NCI-H510A treated with DMSO at 0.1 percent for 48 hours (cell line): ENCODE results near the gene TET1.
"Not testable (repeated sequence)": the region's sequence is repeated elsewhere in the genome, so short reads cannot be mapped to it uniquely, and the experiment has no call there.

Source experiments
- DNase-seq: peaks from one replicate; lab custom pipeline; 2025; lab: John Stamatoyannopoulos, UW

The TET1 gene

DNA sequence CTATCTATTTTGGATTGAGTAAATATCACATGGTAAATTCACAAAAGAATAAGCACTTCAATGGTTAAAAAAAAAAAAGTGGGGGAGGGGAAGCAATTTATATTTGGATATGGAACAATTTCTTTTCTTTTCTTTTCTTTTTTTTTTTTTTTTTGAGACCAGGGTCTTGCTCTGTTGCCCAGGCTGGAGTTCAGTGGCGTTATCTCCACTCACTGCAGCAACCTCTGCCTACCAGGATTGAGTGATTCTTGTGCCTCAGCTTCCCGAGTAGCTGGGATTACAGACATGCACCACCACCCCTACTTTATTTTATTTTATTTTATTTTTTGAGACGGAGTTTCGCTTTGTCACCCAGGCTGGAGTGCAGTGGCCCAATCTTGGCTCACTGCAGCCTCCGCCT is 148.8 kb downstream of the TET1 start:
- not testable (repeated sequence) for DNase-seq

- DNase-seq: not testable (repeated sequence)
These were observed 152.9 kb downstream of the TET1 start for GRCh38 chr10:68713065-68713464.

- no peak for DNase-seq
These were observed 157.3 kb downstream of the TET1 start for GRCh38 chr10:68717435-68717834.

- peak; percentile 98 for DNase-seq
These were observed 160.9 kb downstream of the TET1 start, which contains the start of gene CCAR1 for GRCh38 chr10:68720793-68721672. CCAR1 (plus strand) TSS chr10:68721239; CDS start chr10:68722505, 1,266 bp downstream.

GRCh38 chr10:68721673-68722335 is 161.7 kb downstream of the TET1 start:
- no peak for DNase-seq

DNA sequence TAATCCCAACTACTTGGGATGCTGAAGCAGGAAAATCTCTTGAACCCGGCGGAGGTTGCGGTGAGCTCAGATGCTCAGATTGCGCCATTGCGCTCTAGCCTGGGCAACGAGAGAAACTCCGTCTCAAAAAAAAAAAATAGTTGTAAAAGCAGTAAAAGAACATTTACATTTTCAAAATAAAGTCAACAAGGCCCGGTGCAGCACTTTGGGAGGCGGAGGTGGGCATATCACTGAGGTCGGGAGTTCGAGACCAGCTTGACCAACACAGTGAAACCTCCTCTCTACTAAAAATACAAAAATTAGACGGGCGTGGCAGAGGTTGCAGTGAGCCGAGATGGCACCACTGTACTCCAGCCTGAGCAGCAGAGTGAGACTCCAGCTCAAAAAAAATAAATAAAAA is 164.9 kb downstream of the TET1 start:
- no peak for DNase-seq

DNA sequence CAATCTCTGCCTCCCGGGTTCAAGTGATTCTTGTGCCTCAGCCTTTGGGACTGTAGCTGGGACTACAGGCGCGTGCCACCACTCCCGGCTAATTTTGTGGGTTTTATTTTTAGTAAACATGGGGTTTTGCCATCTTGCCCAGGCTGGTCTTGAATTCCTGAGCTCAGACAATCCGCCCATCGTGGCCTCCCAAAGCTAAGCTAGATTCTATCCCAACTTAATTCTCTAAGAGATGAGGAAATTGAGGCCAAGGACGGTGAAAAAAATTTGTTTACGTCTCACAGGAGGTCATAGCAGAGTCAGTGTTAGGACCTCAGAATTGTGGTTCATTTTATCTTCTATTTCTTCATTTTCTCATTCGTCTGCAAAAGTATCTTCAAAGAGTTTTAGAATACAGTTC is 167.0 kb downstream of the TET1 start:
- DNase-seq: no peak

DNA sequence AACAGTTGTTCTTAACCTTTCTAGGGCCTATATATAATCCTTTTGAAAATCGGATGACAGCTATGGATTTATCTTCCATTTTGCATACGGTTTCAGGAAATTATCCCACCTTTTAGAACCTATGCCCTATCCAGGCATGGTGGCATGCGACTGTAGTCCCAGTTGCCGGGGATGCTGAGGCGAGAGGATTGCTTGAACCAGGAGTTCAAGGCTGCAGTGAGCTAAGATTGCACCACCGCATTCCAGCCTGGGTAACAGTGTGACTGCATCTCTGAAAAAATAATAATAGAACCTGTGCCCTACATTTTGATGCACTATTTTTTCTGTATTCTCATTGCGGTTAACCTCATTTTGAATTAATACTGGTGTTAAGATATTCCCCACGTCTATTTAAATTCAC is 172.5 kb downstream of the TET1 start:
- DNase-seq: no peak

DNA sequence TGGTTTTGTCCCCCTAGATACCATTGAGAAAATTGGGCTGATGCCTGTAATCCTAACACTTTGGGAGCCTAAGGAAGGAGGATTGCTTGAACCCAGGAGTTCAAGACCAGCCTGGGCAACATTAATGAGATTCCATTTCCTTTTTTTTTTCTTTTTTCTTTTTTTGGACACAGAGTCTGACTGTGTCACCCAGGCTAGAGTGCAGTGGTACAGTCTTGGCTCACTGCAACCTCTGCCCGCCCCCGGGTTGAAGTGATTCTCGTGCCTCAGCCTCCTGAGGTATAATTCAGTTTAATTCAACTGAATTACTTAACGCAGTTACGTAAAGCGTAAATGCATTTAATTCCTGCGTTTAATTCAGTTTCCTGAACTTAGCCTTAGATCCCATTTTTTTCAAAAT is 174.2 kb downstream of the TET1 start:
- no peak for DNase-seq

GRCh38 chr10:68735119-68735518 is 175.0 kb downstream of the TET1 start:
- no peak for DNase-seq

- DNase-seq: not testable (repeated sequence)
These were observed 175.6 kb downstream of the TET1 start for GRCh38 chr10:68735739-68736138.

- DNase-seq: not testable (repeated sequence)
These were observed 180.5 kb downstream of the TET1 start for GRCh38 chr10:68740676-68741075.

GRCh38 chr10:68742397-68742796 is 182.3 kb downstream of the TET1 start:
- no peak for DNase-seq
